Astrocyte (in vitro differentiated cells and primary cell): ENCODE data around the gene COMMD10. TPM values are rescaled to one million over a fixed set of nuclear protein-coding genes. Genes with fewer than 3 reads are reported as not detected.

Experiments used
- DNase-seq: peaks from one replicate; pipeline ENCODE4 v3.0.0-alpha.2; 2010; ENCODE audit warnings: low read depth
- FAIRE-seq: peaks from 2 replicates; lab custom pipeline; 2011; peaks lifted over from hg19 to GRCh38; lab: Jason Lieb, UNC
- H2AFZ ChIP-seq: 2 replicates; pipeline ENCODE4 v1.6.0; 2012; ENCODE audit warnings: low read depth, low read length, inconsistent platforms
- H3K27ac ChIP-seq: 2 replicates; pipeline ENCODE4 v1.5.1; 2011; ENCODE audit warnings: low read depth, low read length, inconsistent platforms
- H3K27me3 ChIP-seq: 2 replicates; pipeline ENCODE4 v1.6.0; 2011; ENCODE audit warnings: low read length, inconsistent platforms; ENCODE audit not compliant: insufficient read depth
- H3K36me3 ChIP-seq: 2 replicates; pipeline ENCODE4 v1.5.1; 2011; ENCODE audit warnings: low read length, inconsistent platforms; ENCODE audit not compliant: insufficient read depth
- H3K4me1 ChIP-seq: 2 replicates; pipeline ENCODE4 v1.5.1; 2011; ENCODE audit warnings: low read length, inconsistent platforms; ENCODE audit not compliant: insufficient read depth
- H3K4me2 ChIP-seq: 2 replicates; pipeline ENCODE4 v1.6.0; 2012; ENCODE audit warnings: low read length, inconsistent platforms
- H3K4me3 ChIP-seq: 2 replicates; pipeline ENCODE4 v1.5.1; 2011; ENCODE audit warnings: low read depth, mild to moderate bottlenecking, low read length, inconsistent platforms; ENCODE audit not compliant: insufficient read depth
- H3K79me2 ChIP-seq: 2 replicates; pipeline ENCODE4 v1.6.0; 2012; ENCODE audit warnings: mild to moderate bottlenecking, low read length, inconsistent platforms; ENCODE audit not compliant: insufficient read depth
- H3K9ac ChIP-seq: 2 replicates; pipeline ENCODE4 v1.6.0; 2012; ENCODE audit warnings: mild to moderate bottlenecking, low read length, inconsistent platforms
- H3K9me3 ChIP-seq: 2 replicates; pipeline ENCODE4 v1.5.1; 2012; ENCODE audit warnings: low read depth, mild to moderate bottlenecking, low read length, inconsistent platforms; ENCODE audit not compliant: insufficient read depth
- H4K20me1 ChIP-seq: 2 replicates; pipeline ENCODE4 v1.6.0; 2012; ENCODE audit warnings: low read length, inconsistent platforms; ENCODE audit not compliant: insufficient read depth
- H3K27ac Mint-ChIP-seq: one replicate; pipeline ENCODE4 v1.8.0; 2021; ENCODE audit warnings: mild to moderate bottlenecking, mixed read lengths; ENCODE audit not compliant: unreplicated experiment
- H3K27me3 Mint-ChIP-seq: one replicate; pipeline ENCODE4 v1.8.0; 2021; ENCODE audit warnings: low read depth, mixed read lengths; ENCODE audit not compliant: unreplicated experiment
- H3K36me3 Mint-ChIP-seq: one replicate; pipeline ENCODE4 v1.8.0; 2021; ENCODE audit warnings: low read depth, mixed read lengths; ENCODE audit not compliant: unreplicated experiment
- H3K4me1 Mint-ChIP-seq: one replicate; pipeline ENCODE4 v1.8.0; 2021; ENCODE audit warnings: low read depth, mixed read lengths; ENCODE audit not compliant: unreplicated experiment
- H3K4me3 Mint-ChIP-seq: one replicate; pipeline ENCODE4 v1.8.0; 2021; ENCODE audit warnings: mild to moderate bottlenecking, moderate library complexity, mixed read lengths; ENCODE audit not compliant: unreplicated experiment
- H3K9me3 Mint-ChIP-seq: one replicate; pipeline ENCODE4 v1.8.0; 2021; ENCODE audit warnings: mild to moderate bottlenecking, mixed read lengths; ENCODE audit not compliant: unreplicated experiment
- EZH2 ChIP-seq: IDR thresholded peaks from 2 replicates; pipeline ENCODE4 v1.6.1; 2012; ENCODE audit warnings: mild to moderate bottlenecking, low read length, inconsistent platforms; ENCODE audit not compliant: insufficient read depth
- total RNA-seq: library from RNA; stranded (reverse); gene quantifications from 2 replicates; pipeline ENCODE4 v1.2.1, GENCODE V29; 2021
- TF ChIP-seq, protein P1 (sequence below): IDR thresholded peaks from 2 replicates; pipeline ENCODE4 v1.5.1; 2011; ENCODE audit warnings: low read depth, mild to moderate bottlenecking, inconsistent platforms, low read length, moderate library complexity; ENCODE audit not compliant: insufficient read depth

Gene COMMD10
- total RNA-seq, 1 donor from 2014 or later: 18.1 TPM

GRCh38 chr5:116075191-116075831 lies 9.5 kb upstream of the COMMD10 start:
- Mint-ChIP-seq H3K27ac (no peak overlapping the region), H3K9me3 (no peaks in the 10 kb centered on the region), H3K27me3 (no peaks in the 10 kb centered on the region), H3K4me3 (no peak overlapping the region), H3K36me3 (peaks cover 3% of the 10 kb centered on the region), H3K4me1 (no peaks in the 10 kb centered on the region)
- FAIRE-seq (no peak), DNase-seq (peak; percentile 8)
- Histone ChIP-seq H3K79me2 (no peaks in the 10 kb centered on the region), H3K9me3 (no peaks in the 10 kb centered on the region), H2AFZ (no peak overlapping the region), H3K9ac (no peak overlapping the region), H3K36me3 (no peaks in the 10 kb centered on the region), H3K4me2 (no peak overlapping the region), H4K20me1 (no peaks in the 10 kb centered on the region), H3K27ac (no peak overlapping the region), H3K4me1 (no peaks in the 10 kb centered on the region), H3K27me3 (no peaks in the 10 kb centered on the region), H3K4me3 (no peak overlapping the region)
- no peak for TF ChIP-seq EZH2
- TF ChIP-seq, protein P1, sequence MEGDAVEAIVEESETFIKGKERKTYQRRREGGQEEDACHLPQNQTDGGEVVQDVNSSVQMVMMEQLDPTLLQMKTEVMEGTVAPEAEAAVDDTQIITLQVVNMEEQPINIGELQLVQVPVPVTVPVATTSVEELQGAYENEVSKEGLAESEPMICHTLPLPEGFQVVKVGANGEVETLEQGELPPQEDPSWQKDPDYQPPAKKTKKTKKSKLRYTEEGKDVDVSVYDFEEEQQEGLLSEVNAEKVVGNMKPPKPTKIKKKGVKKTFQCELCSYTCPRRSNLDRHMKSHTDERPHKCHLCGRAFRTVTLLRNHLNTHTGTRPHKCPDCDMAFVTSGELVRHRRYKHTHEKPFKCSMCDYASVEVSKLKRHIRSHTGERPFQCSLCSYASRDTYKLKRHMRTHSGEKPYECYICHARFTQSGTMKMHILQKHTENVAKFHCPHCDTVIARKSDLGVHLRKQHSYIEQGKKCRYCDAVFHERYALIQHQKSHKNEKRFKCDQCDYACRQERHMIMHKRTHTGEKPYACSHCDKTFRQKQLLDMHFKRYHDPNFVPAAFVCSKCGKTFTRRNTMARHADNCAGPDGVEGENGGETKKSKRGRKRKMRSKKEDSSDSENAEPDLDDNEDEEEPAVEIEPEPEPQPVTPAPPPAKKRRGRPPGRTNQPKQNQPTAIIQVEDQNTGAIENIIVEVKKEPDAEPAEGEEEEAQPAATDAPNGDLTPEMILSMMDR: no peak

- H3K4me3 ChIP-seq: no peak overlapping the region
- Mint-ChIP-seq H3K4me3 (no peak overlapping the region), H3K27ac (no peak overlapping the region), H3K9me3 (no peaks in the 10 kb centered on the region), H3K27me3 (no peaks in the 10 kb centered on the region), H3K36me3 (peaks cover 5% of the 10 kb centered on the region), H3K4me1 (no peaks in the 10 kb centered on the region)
- no peak overlapping the region for H2AFZ ChIP-seq
- H3K4me2 ChIP-seq: no peak overlapping the region
- H4K20me1 ChIP-seq: no peaks in the 10 kb centered on the region
- no peaks in the 10 kb centered on the region for H3K36me3 ChIP-seq
- FAIRE-seq (no peak), DNase-seq (no peak)
- H3K27ac ChIP-seq: no peak overlapping the region
- TF ChIP-seq EZH2: no peak
- TF ChIP-seq, protein P1: no peak
- no peaks in the 10 kb centered on the region for H3K9me3 ChIP-seq
- H3K79me2 ChIP-seq: no peaks in the 10 kb centered on the region
- no peaks in the 10 kb centered on the region for H3K27me3 ChIP-seq
- no peak overlapping the region for H3K9ac ChIP-seq
- H3K4me1 ChIP-seq: no peaks in the 10 kb centered on the region
Observed at GRCh38 chr5:116076496-116076895, 8.3 kb upstream of the COMMD10 start.

DNA sequence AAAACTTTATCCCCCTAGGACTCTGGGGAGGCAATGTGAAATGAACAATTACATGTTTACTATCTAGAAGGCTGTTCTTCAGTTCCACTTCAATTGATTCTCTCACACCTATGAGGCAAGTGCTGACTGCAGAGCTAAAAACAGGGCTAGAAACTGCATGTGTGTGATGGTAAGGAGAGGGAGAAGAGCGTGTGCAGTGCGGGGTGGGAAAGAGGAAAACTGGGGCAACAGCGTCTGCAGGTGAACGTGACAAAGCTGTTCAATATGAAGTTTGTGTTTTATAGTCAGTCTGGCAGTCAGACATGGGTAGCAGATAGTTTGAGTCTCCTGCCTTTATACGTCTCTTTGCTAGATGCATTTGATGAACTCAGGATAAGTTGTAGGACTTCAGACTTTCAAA lies 6.6 kb upstream of the COMMD10 start:
- Histone ChIP-seq H2AFZ (no peak overlapping the region), H3K4me3 (no peak overlapping the region), H3K27ac (no peak overlapping the region), H3K9ac (no peak overlapping the region), H3K27me3 (no peaks in the 10 kb centered on the region), H3K79me2 (no peaks in the 10 kb centered on the region), H3K36me3 (no peaks in the 10 kb centered on the region), H3K9me3 (no peaks in the 10 kb centered on the region), H3K4me1 (no peaks in the 10 kb centered on the region), H4K20me1 (no peaks in the 10 kb centered on the region), H3K4me2 (no peak overlapping the region)
- Mint-ChIP-seq H3K27ac (no peak overlapping the region), H3K36me3 (peaks cover 5% of the 10 kb centered on the region), H3K4me1 (no peaks in the 10 kb centered on the region), H3K27me3 (no peaks in the 10 kb centered on the region), H3K4me3 (no peak overlapping the region), H3K9me3 (no peaks in the 10 kb centered on the region)
- DNase-seq (no peak), FAIRE-seq (no peak)
- no peak for TF ChIP-seq EZH2
- TF ChIP-seq, protein P1: no peak
